ENCODE results near the gene SPA17.

SPA17 gene

DNA sequence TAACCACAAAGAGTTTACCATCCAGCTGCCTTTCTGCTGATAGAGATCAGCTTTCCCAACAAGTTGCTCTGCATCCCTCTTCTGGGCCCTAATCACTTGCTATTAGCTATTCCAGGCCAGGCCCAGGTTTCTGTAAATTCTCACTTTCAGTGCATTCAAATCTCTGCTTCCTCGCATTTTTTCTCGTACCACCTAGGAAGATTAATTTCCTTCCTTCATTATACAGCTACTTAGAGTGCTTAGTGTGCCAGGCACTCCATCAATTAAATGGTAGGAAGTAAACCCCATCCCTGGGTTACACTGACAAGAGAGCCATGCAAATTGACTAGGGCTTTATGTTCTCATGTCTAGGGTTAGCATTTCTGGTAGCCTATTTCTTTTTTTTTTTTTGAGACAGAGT is 9.8 kb upstream of the SPA17 start:
- no peak for DNase-seq

DNA sequence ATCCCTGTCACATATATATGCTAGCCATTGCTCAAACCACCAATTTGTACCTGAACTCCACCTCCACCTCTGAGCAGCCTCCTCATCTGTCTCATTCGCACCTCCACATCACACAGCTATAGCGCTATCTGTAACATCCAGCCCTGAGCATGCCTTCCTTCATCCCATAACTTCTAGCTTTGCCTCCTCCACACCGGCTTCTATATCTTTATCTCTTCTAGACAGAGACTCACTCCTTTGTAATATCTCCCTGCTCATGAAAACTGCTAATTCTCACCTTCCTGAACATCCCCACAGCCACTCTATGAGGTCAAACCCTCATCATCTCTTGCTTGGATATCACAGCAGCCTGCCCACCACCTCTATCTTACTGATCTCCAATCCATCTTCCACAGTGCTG is 6.1 kb upstream of the SPA17 start:
- no peak for DNase-seq

DNA sequence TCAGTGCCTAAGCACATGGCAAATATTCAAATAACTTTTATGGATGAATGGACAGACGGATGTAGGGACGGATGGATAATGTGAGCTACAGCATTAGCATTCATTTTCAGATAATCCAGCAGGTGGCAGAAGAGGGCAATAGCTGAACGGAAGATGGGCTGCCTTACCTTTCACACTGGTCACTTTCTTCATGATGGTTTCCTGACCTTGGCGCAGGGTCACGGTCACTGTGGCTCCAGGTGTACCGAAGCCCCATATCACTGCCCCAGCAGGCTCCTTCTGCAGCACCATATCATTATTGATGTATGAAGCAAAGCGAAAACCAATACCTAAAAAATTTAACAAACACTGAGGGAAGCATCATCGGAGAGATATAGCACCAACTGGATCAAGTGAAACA is 4.5 kb upstream of the SPA17 start:
- DNase-seq: peak; percentile 30

DNA sequence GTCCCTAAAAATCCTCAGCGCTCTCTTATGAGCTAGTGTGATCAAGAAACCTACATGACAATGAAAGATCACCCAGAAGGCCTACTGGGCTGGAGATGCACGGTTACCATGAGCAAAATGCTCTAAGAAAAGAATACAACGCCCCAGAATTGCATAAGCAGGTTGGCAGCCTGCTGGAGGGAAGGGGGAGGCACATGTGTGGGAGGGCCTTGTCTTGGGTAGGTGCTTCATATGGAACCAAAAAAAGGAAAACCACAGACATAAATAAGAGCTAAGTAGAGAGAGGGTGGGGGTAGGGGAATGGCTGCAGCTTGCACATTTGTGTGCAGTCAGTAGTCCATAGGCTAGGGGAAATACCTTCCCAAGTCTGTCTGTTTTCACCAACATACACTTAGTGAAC is 3.0 kb upstream of the SPA17 start:
- DNase-seq: no peak

DNA sequence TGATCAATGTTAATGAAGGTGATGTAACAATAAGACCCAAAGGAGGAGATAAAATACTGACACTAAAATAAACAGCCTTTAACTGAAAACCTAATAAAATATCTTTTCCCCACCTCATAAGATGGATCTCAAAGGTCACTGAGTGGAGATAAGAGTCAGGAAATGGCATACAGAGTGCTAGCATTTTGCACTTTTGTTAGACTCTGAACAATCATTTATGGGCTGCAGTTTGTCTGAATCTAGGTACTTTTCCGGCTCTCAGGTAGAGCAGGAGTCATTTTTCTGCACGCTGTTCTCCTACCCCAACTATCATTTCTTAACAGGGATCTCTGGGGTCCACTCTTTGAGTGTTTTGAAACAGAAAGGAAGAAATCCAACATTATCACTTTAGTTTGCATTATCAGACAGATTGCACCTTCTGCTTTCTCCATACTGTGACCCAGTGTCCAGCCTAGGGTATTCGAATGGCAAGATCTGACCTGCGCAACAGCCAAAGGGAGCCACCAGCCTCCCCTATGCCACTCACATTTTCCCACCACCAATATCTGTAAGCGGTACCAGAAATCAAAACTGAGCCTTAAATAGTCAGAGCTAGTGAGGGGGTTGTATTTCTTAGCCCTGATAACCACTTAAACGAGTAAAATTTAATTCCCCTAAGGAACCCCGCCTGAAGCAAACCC is 1.0 kb upstream of the SPA17 start:
- no peak for DNase-seq

DNA sequence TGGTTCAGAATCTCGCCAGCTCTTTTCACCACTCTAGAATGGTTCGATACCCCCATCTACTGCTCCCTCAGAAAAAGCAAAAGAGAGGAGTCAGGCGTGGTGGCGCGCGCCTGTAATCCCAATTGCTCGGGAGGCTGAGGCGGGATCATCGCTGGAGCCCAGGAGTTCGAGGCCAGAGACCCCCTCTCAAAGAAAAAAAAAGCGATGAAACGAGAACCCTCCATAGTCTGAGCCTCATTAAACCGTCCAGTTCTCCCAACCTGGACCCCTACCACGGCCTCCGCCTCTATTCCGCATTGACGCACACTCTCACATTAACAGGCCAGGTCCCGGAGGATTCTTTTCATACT is 439 bp downstream of the SPA17 start:
- DNase-seq: no peak

DNA sequence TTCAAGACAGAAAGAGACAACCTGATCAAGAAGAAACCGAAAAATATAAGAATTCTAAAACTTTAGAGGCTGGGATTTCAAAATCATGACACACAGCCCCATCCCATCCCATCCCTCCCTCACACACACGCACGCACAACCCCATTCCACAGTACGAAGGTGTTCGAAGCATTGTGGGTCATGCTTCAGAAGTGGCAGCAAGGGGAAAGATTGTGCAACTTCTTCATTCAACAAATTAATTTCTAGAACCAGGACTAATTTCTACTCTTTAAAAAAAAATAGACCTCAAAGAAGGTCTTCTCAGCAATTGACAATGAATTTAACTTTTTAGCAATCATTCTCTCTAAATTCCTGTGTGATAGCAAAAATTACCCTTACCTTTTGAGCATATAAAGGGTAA is 867 bp downstream of the SPA17 start:
- no peak for DNase-seq

DNA sequence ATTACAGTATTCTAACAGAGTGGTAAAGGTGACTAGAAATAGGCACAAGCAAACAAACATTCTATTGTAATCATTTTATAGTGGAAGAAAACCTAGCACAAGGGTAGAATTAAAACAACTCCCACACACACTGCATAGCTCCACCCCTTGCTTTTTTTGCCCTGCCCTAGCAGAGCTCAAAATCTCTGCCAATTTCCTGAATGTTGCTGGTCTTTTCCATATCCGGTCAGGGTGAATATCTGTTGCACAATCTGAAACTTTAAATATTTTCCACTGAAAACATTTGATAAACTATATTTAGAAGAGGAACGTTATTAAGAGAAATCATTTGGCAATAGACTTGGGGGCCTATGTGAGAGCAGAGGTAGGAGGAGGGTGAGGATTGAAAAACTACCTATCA is 2.7 kb downstream of the SPA17 start:
- no peak for DNase-seq

DNA sequence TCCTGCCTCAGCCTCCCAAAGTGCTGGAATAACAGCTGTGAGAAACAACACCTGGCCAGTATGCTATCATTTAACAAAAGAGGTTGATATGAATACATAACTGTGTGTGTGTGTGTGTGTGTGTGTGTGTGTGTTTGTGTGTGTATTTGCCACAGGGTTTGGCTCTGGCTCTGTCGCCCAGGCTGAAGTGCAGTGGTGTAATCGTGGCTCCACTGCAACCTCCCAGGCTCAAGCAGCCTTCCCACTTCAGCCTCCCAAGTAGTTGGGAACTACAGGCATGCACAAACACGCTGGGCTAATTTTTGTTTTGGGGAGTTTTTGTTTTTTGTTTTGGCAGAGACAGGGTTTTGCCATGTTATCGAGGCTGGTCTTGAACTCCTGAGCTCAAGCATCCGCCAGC is 4.7 kb downstream of the SPA17 start:
- DNase-seq: no peak

DNA sequence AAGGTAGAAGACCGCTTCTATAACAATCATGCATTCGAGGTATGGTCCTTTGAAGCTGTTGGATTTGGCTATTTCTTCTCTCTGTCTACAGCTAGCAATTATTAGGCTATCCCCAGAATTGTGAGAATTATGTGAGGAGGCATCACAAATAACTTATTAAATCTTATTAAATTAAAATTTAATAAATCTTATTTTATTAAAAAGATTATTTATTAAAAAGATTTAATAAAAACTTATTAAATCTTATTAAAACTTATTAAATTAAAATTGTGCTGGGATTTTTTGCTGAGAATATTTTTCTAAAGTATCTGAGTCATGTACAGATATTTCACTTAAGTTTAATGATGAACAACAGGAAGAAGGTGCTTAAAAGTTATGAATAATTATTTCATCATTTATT is 7.7 kb downstream of the SPA17 start:
- no peak for DNase-seq

DNA sequence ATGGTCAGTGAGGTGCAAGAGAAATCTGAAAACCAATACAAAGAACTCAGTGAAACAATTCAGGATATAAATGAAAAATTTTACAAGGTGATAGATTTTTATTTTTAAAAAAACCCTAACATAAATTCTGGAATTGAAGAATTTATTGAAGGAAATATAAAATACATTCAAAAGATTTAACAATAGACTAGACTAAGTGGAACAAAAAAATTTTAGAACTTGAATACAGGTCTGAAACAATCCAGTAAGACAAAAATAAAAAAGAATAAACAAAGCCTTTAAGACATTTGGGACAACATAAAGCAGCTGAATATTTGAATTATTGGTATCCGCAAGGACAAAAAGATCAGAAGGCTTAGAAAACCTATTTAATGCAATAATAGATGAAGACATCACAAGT is 8.7 kb downstream of the SPA17 start:
- no peak for DNase-seq

DNA sequence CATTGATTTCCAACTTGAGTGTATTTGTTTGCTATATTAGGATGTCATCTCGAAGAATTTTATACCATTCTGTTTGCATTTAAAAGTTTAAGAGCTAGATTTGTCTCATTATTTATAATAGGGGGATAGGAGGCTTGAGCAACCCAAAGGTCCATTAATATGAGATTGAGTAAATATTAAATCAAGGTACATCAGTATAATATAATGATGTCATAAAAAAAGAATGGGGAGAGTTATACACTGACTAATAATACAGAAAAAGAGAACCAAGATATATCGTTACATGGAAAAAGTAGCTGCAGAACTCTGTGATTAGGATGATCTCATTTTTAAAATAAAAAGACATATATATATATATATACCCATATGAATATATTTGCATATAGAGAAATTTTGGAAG is 19.4 kb downstream of the SPA17 start:
- DNase-seq: no peak

DNA sequence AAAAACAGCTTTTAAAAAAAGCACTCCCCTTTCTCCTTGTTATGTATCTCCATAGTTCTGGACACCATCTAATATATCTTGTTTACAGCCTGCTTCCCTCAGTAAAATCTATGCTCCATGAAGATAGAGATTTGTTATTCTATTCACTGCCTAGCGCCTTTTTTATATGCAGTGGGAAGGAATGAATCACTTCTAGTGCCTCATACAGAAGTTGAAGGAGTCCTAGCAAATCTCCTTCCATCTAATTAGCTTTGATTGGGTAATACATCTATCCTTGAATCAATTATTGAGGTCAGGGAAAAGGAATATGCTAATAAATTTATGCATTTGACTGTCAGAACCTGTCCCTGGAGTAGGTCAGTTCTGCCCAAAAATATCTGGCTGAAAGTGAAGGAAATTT is 25.8 kb downstream of the SPA17 start:
- no peak for DNase-seq

DNA sequence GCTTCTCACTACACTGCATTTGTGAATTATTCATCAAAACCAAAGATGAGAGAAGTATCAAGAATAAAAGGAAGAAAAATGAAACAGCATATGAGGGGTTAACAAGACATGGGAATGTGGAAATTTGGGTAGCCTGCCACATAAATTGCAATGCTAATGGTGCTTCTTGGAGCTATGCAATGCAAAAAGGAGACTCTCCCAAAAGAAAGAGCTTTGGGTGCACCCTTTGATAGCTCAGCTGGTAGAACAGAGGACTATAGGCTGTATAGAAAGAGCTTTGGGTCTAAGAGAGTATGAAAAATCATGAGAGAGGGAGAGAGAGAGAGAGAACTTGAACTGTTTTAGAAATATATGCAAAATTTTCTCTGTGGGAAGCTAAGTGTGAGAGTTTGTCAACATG is 26.3 kb downstream of the SPA17 start:
- no peak for DNase-seq

DNA sequence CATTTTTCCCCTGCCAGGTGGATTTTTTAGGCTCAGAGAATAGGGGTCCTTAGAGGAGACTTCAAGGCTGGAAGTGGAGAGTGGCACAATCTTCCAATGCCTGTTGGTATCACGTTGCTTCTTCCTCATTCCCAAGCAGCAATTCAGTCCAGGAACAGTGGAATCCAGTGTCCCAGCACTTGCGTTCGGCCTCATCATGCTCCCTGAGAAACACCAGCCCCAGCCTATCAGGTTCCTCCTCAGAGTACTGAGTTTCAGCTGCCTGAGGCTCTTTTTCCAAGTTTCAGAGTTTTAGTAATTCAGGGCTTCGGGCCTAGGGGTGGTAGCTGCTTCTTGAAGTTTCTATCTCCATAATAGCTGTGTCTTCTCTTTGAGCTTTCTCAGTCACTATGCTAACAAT is 34.1 kb downstream of the SPA17 start:
- DNase-seq: no peak

DNA sequence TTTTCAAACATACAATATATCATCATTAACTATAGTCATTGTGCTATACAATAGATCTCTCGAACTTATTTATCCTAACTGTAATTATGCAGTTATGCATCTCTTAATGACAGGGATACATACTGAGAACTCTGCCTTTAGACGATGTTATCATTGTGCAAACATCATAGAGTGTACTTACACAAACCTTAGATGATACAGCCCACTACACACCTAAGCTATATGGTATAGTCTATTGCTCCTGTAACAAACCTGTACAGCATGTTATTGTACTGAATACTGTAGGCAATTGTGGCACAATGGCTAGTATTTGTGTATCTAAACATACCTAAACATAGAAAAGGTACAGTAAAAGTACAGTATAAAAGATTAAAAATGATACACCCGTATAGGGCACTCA is 38.7 kb downstream of the SPA17 start:
- DNase-seq: no peak

DNA sequence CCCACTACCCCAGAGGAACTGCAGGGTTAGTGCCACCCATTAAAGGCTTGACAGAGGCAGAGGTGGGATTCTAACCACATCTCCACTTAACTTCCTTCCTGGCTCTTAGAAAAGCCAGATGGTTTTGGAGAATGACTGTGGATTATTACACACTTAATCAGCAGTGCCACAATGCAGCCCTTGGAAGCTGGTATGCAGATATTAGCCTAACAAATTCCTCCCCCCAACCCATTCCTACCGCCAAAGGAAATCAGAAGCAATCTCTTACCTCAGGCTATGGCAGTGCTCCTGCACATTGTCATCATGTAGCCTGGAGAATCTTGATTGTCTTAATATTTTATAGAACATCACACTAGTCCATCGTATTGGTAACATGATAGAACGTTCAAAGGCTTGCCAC is 42.9 kb downstream of the SPA17 start:
- no peak for DNase-seq

DNA sequence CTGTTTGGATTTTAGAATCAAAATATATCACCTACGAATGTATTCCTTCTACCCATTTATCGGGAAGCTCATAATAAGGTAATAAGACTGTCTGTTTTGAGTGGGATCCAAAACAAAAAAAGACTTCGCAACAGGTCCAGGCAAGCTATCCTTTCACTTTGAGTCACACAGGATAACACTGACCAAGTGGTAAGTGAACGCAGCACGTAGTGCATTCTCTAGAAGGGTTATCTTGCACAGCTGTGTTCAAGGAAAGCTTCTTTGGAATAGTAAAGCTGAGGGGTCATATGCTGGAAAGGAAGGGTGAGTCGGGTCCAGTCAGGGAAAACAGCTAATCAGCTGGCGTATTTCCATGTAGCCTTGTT is 43.7 kb downstream of the SPA17 start:
- no peak for DNase-seq

DNA sequence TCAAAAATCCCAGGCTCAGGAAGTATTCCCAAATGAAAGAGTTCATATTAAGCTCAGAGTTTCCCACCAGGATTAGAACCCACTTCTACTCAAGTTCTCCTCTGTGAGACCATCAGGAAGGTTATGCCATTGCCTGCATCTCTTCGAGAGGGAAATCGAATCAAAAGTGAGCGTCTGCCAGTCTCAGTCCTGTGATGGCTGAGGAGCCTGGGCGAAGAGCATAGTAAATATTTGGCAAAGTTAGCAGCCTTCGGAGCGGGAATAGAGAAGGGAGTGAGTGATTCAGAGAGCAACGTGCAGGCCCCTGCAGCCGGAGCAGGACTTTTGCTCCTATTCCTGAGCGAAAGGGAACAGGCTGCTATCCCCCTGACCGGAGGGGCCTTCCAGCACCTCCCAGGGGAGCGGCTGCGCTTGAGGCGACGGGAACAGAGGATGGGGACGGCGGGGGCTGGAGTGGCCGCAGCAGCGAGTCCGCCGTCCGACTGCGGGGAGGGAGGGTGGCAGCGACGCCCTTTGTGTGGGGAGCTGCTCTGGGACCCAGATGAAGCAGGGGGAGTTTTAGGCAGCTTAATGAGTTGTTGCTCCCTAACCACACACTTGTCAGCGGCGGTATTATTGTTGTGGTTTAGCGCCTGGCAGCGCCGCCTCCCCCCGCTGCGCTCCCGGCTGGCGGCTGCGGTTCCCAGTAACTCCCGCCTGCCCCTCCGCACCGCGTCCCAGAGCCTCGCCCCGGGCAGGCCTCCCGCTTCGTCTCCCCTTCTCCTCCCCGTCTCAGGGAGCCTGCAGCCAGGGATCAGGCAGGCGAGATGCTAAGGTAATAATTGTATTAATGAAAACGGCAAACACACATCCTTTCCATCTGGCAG is 44.3 kb downstream of the SPA17 start:
- no peak for DNase-seq

DNA sequence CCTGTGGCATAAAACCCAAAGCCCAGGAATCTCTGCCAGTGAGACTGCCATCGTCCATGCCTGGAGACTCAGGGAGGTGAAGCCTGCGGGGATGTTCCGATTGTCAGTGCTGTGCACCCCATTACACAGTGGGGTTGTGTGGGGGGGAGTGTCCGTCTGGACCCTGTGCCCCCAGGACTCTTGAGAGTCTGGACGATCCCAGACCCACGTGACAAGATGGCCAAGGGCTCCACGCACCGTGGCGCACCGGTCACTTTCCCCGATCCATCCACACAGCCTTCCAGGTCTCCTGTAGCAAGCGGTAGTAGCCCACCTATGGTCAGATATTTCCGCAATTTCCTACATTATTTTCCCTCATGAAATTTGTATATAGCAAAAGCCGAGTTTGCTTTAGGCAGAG is 45.1 kb downstream of the SPA17 start:
- DNase-seq: no peak

DNA sequence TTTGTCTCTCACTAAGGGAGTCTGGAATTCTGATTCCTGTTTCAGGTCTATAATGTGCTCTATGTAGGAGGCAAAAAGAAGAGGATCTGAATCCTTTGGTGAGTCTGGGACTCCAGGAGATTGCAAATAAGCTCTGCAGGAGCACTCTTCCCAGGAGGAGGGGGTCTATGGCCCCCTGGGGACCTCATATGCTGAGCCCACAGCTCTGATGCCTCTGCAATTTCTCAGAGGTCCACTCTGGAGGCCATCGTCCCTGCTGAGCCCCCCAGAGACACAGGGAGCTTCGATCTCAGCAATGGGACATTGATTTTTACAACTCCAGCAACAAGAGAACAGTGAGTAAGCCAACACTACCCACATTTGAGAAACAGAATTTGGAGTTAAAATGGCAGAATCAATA is 45.8 kb downstream of the SPA17 start:
- DNase-seq: no peak

DNA sequence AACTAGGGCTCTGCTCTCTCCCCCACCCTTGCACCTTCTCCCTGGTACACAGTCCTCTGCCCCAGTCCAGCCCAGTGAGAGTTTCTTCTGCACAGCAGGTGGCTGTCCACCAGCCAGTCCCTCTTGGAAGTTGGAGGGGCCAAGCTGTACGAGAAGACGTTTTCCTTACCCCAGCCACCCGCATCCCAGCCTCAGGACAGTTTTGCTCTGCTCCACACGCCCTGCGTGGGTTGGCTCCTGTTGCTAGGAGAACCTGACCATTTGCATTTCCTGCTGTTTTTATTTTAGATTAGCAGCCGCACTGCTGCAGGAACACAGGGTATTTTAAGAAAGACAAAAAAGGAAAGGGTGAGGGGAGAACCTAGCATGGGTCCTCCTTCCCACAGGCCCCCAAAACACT is 48.5 kb downstream of the SPA17 start:
- no peak for DNase-seq

DNA sequence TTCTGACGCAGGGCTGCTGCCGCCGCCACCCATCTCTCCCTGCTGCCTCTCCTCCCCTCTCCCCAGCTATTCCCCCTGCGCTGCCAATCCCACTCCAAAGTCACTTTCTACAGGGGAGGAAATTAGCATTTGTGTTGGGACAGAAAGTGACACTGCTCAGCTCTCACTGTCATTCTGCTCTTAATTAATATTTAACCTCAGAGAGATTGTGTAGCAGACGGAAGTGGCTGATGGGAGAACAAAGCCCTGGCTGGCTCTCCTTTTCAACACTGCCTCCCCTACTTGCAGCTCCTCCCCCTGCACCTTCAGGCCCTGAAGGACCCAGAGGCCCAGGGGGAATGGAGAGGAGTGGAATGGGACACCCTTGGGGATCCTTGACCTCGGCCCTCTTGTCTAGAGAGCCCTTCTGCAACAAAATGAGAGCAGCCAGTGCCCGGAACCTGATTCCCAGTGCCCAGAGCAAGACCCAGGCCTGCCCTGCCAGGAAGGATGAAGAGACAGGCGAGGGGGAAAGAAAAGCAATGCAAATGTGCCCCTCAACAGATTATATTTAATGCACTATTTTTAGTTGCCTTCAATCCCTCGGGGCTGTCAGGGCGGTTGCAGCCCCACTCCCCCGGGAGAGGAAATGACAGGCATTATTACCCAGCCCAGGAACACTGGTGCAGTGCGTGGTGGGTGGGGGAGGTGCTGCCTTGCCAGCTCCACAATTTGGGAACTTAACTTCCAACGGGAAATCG is 51.4 kb downstream of the SPA17 start:
- DNase-seq: no peak

DNA sequence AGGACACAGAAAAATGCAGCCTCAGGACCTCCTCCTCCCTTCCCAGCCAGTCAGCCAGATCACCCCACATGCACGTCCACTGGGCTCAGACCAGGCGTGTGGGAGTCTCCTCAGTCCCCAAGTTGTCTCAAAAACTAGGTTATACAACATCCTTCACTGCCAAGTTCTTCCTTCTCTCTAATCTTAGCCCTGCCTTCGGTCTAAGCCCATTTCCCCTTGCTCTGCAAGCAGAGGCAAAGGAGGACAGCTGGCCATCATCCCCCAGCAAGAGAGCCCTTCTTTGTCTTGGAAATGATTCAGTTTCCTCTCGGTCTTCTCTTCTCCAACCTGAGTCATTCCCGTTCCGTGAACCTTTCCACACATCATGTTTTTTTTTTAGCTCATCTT is 52.0 kb downstream of the SPA17 start:
- no peak for DNase-seq

Measured in NCI-H1092 (cell line).